Measurements from ENCODE around the gene DDB1. TPM values are rescaled to one million over a fixed set of nuclear protein-coding genes. Genes with fewer than 3 reads are reported as not detected.

Gene DDB1
- total and polyA plus RNA-seq, 2 of the 13 experiments (the other 11 are each of a cell fraction or from before 2014, with no cell fraction given) = 217 to 266 TPM

DNA sequence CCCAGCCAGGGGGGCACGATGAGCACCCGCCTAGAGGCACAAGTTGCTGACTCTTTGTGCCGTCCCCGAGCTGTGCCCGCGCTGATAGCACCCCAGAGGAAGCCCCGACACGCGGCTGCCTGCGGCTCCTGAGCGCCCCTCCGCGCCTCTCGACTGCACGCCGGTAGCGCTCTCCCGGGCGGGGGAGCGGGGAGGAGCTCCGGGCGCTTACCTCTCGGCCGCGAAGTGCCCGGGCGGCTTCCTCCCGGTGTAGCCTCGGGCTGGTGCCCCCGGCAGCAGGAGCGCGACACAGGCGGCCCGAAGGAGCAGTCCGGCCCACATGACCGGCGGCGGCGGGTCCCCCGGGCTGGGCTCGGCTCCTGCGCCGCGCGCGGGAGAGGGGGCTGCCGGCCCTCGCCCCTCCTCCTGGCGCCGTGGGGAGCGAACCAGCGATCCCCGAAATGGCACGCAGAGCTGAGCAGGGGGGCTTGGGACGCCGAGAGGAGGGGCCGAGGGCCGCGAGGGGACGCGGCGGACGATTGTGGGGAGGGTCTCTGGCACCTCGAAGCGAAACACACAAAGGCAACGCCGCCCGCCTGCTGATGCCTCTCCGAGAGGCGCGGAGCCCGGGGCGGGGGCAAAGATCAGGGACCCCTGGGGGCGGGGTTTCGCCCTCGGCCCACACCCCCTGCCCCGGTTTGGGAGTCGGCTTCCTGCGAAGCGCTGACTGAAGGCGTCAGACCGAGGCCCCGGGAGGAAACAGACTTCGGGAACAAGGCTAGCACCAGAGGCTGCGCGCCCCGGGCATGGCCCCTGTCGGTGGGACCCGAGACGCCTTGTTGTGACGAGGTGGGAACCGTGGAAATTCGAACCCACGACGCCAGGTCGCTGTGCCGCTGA is 37.9 kb downstream of the DDB1 start, which contains the start of gene VWCE (continued):
- TF ChIP-seq NFIB (CRISPR knock-in tag; IDR thresholded peaks at IDR 0.05; ENCODE audit: borderline replicate concordance) = no peak
- TF ChIP-seq ZFY (CRISPR knock-in tag; IDR thresholded peaks at IDR 0.05) = peak; percentile 70
- TF ChIP-seq, protein P1, sequence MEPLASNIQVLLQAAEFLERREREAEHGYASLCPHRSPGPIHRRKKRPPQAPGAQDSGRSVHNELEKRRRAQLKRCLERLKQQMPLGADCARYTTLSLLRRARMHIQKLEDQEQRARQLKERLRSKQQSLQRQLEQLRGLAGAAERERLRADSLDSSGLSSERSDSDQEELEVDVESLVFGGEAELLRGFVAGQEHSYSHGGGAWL (CRISPR knock-in tag; IDR thresholded peaks at IDR 0.05) = no peak; the same call in 1 of the 2 replicates
- no peak for TF ChIP-seq CENPX (CRISPR knock-in tag; IDR thresholded peaks at IDR 0.05)
- TF ChIP-seq KIAA2018 (CRISPR knock-in tag; IDR thresholded peaks at IDR 0.05; ENCODE audit: borderline replicate concordance) = no peak
- no peak; the same call in 1 of the 2 replicates for TF ChIP-seq ZNF709 (CRISPR knock-in tag; IDR thresholded peaks at IDR 0.05)
- TF ChIP-seq HCFC1 (IDR thresholded peaks at IDR 0.05; ENCODE audit: low read depth, low read length) = no peak
- TF ChIP-seq ZNF766 (CRISPR knock-in tag; IDR thresholded peaks at IDR 0.05; ENCODE audit: borderline replicate concordance) = peak; percentile 15; the same call in 1 of the 2 replicates
- no peak for TF ChIP-seq JUNB (CRISPR knock-in tag; IDR thresholded peaks at IDR 0.05; ENCODE audit: borderline replicate concordance)
- peak; percentile 19; the same call in 1 of the 2 replicates for TF ChIP-seq ZNF83 (CRISPR knock-in tag; IDR thresholded peaks at IDR 0.05; ENCODE audit: borderline replicate concordance)
- no peak; the same call in 1 of the 2 replicates for TF ChIP-seq ZBTB37 (CRISPR knock-in tag; IDR thresholded peaks at IDR 0.05)
- peak; percentile 32; the same call in 1 of the 2 replicates for TF ChIP-seq ZNF543 (CRISPR knock-in tag; IDR thresholded peaks at IDR 0.05)
